DND-41 (cell line): Measurements from ENCODE around the gene PKDREJ.

Source experiments
- CTCF ChIP-seq: IDR thresholded peaks from 2 replicates; pipeline ENCODE4 v1.5.1; 2012; ENCODE audit warnings: borderline replicate concordance, low read length, moderate library complexity, mild to moderate bottlenecking; ENCODE audit not compliant: poor library complexity, severe bottlenecking; ENCODE audit errors: extremely low read depth
- EZH2 ChIP-seq: IDR thresholded peaks from 3 replicates; pipeline ENCODE4 v1.6.1; 2012; ENCODE audit warnings: borderline replicate concordance, low read depth, mild to moderate bottlenecking, moderate library complexity, low read length, inconsistent platforms; ENCODE audit not compliant: severe bottlenecking

GRCh38 chr22:46225631-46226030, 37.5 kb downstream of the PKDREJ start:
- no peak for TF ChIP-seq CTCF
- no peak for TF ChIP-seq EZH2
